HG03469 (cell line): ENCODE data around the gene PPP2R3B.
A peak's percentile ranks its signal among the peaks of the same experiment; 100 is the strongest.
"Not testable (repeated sequence)": the region's sequence is repeated elsewhere in the genome, so short reads cannot be mapped to it uniquely, and the experiment has no call there.

ENCODE experiments used
- ATAC-seq: cut with Tn5 transposase; IDR thresholded peaks from one replicate; pipeline ENCODE4 v1.9.1; 2021; ENCODE audit warnings: mild to moderate bottlenecking, moderate library complexity, moderate number of reproducible peaks; ENCODE audit not compliant: unreplicated experiment

The PPP2R3B gene

GRCh38 chrX:327660-328126 lies 59.0 kb downstream of the PPP2R3B start:
- ATAC-seq: no peak

- ATAC-seq: not testable (repeated sequence)
Observed at GRCh38 chrX:324664-325063, 62.0 kb downstream of the PPP2R3B start.

- no peak for ATAC-seq
Observed at GRCh38 chrX:323721-324628, 62.7 kb downstream of the PPP2R3B start.

- no peak for ATAC-seq
Observed at GRCh38 chrX:320126-320783, 66.5 kb downstream of the PPP2R3B start.

- no peak for ATAC-seq
Observed at GRCh38 chrX:319579-320125, 67.1 kb downstream of the PPP2R3B start.

GRCh38 chrX:318739-319578 lies 67.7 kb downstream of the PPP2R3B start, which contains the start of gene GTPBP6:
GTPBP6 (minus strand) TSS chrX:318796; CDS start chrX:318787, 9 bp downstream.
- peak; percentile 89 for ATAC-seq

- ATAC-seq: peak; percentile 37
Observed at GRCh38 chrX:318068-318738, 68.5 kb downstream of the PPP2R3B start.

GRCh38 chrX:317424-318067 lies 69.2 kb downstream of the PPP2R3B start:
- no peak for ATAC-seq

GRCh38 chrX:316351-317325 lies 70.1 kb downstream of the PPP2R3B start:
- no peak for ATAC-seq

- no peak for ATAC-seq
Observed at GRCh38 chrX:314781-315595, 71.7 kb downstream of the PPP2R3B start.

GRCh38 chrX:314049-314448 lies 72.7 kb downstream of the PPP2R3B start:
- no peak for ATAC-seq

GRCh38 chrX:313546-313945 lies 73.2 kb downstream of the PPP2R3B start:
- ATAC-seq: no peak

GRCh38 chrX:312621-313331 lies 73.9 kb downstream of the PPP2R3B start:
- ATAC-seq: no peak

- ATAC-seq: no peak
Observed at GRCh38 chrX:311156-312129, 75.3 kb downstream of the PPP2R3B start.

GRCh38 chrX:310621-311155 lies 76.0 kb downstream of the PPP2R3B start:
- ATAC-seq: no peak
